ENCODE measurements around the gene TARS3. TPM values are rescaled to one million over a fixed set of nuclear protein-coding genes. Genes with fewer than 3 reads are reported as not detected.

TARS3 gene
- total RNA-seq, 1 donor from 2014 or later = 10.4 TPM

GRCh38 chr15:101611007-101611406, 113.3 kb downstream of the TARS3 start:
- TF ChIP-seq CTCF (IDR thresholded peaks at IDR 0.05; ENCODE audit: insufficient read depth, low read length, poor library complexity, severe bottlenecking) = no peak
- Histone ChIP-seq H3K27me3 (ENCODE audit: control insufficient read depth, insufficient read depth, low read length) (peaks cover 10% of the 10 kb centered on the region), H3K4me3 (ENCODE audit: low read depth, low read length) (no peak overlapping the region), H3K36me3 (ENCODE audit: control insufficient read depth, insufficient read depth, low read length) (no peaks in the 10 kb centered on the region)
- DNase-seq (ENCODE audit: low read depth) = no peak

- H3K4me3 ChIP-seq (ENCODE audit: low read depth, low read length) = no peak overlapping the region
- no peak for DNase-seq (ENCODE audit: low read depth)
- peaks cover 10% of the 10 kb centered on the region for H3K27me3 ChIP-seq (ENCODE audit: control insufficient read depth, insufficient read depth, low read length)
- H3K36me3 ChIP-seq (ENCODE audit: control insufficient read depth, insufficient read depth, low read length) = no peaks in the 10 kb centered on the region
- no peak for TF ChIP-seq CTCF (IDR thresholded peaks at IDR 0.05; ENCODE audit: insufficient read depth, low read length, poor library complexity, severe bottlenecking)
Measured at GRCh38 chr15:101610611-101611000, 113.7 kb downstream of the TARS3 start.

- peaks cover 10% of the 10 kb centered on the region for H3K27me3 ChIP-seq (ENCODE audit: control insufficient read depth, insufficient read depth, low read length)
- no peak for DNase-seq (ENCODE audit: low read depth)
- no peaks in the 10 kb centered on the region for H3K36me3 ChIP-seq (ENCODE audit: control insufficient read depth, insufficient read depth, low read length)
- TF ChIP-seq CTCF (IDR thresholded peaks at IDR 0.05; ENCODE audit: insufficient read depth, low read length, poor library complexity, severe bottlenecking) = no peak
- H3K4me3 ChIP-seq (ENCODE audit: low read depth, low read length) = no peak overlapping the region
Measured at GRCh38 chr15:101609742-101610610, 114.3 kb downstream of the TARS3 start.

DNA sequence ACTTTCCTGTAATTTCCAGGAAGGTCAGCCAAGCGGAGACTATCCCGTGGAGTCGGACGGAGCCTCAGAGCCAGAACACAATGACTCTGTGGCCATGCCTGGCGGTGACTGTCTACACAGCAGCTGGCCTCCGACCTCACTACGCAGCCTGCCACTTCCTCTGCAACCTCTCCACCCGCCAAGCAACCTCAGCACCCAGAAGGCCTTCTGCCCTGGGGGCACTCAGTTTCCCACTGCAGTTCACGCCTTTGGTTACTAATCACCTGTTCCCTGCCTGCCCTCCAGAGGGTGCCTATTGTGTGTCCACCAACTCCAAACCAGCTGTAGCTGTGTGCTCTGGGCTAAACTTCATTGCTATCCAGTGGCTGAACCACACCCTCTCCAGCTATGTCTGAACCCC, 116.1 kb downstream of the TARS3 start:
- H3K27me3 ChIP-seq (ENCODE audit: control insufficient read depth, insufficient read depth, low read length) = peaks cover 3% of the 10 kb centered on the region
- H3K36me3 ChIP-seq (ENCODE audit: control insufficient read depth, insufficient read depth, low read length) = no peaks in the 10 kb centered on the region
- DNase-seq (ENCODE audit: low read depth) = no peak
- H3K4me3 ChIP-seq (ENCODE audit: low read depth, low read length) = no peak overlapping the region
- TF ChIP-seq CTCF (IDR thresholded peaks at IDR 0.05; ENCODE audit: insufficient read depth, low read length, poor library complexity, severe bottlenecking) = no peak

- no peaks in the 10 kb centered on the region for H3K36me3 ChIP-seq (ENCODE audit: control insufficient read depth, insufficient read depth, low read length)
- no peak for DNase-seq (ENCODE audit: low read depth)
- H3K4me3 ChIP-seq (ENCODE audit: low read depth, low read length) = no peak overlapping the region
- no peaks in the 10 kb centered on the region for H3K27me3 ChIP-seq (ENCODE audit: control insufficient read depth, insufficient read depth, low read length)
- TF ChIP-seq CTCF (IDR thresholded peaks at IDR 0.05; ENCODE audit: insufficient read depth, low read length, poor library complexity, severe bottlenecking) = no peak
Measured at GRCh38 chr15:101607108-101607507, 117.2 kb downstream of the TARS3 start.
